ENCODE data around the gene UNK. TPM values are rescaled to one million over a fixed set of nuclear protein-coding genes. Genes with fewer than 3 reads are reported as not detected.

Gene UNK
- total and polyA plus RNA-seq, 2 of the 13 experiments (the other 11 are each of a cell fraction or from before 2014, with no cell fraction given), result 31.6 to 33.0 TPM

- TF ChIP-seq KDM5A (IDR thresholded peaks at IDR 0.05; ENCODE audit: borderline replicate concordance, low read length) (0 out of 2 replicates have a peak, but pooled peaks have one; percentile 39), HNF4G (IDR thresholded peaks at IDR 0.05; ENCODE audit: borderline replicate concordance, low read depth, low read length) (peak; percentile 29; the same call in 1 of the 2 replicates), HNF4G (CRISPR knock-in tag; IDR thresholded peaks at IDR 0.05; ENCODE audit: borderline replicate concordance, low read depth) (peak; percentile 39), CAMTA2 (CRISPR knock-in tag; IDR thresholded peaks at IDR 0.05; ENCODE audit: borderline replicate concordance) (peak; percentile 82; the same call in 1 of the 2 replicates), KLF6 (CRISPR knock-in tag; IDR thresholded peaks at IDR 0.05) (peak; percentile 96), CHD4 (IDR thresholded peaks at IDR 0.05; ENCODE audit: borderline replicate concordance, low read length) (no peak), GATAD1 (CRISPR knock-in tag; IDR thresholded peaks at IDR 0.05) (peak; percentile 92), ATRX (CRISPR knock-in tag; IDR thresholded peaks at IDR 0.05; ENCODE audit: borderline replicate concordance) (peak; percentile 66; the same call in 1 of the 2 replicates), ZNF207 (IDR thresholded peaks at IDR 0.05; ENCODE audit: borderline replicate concordance) (no peak), ZNF274 (CRISPR knock-in tag; IDR thresholded peaks at IDR 0.05) (peak; percentile 81; the same call in 1 of the 2 replicates), FUBP1 (CRISPR knock-in tag; IDR thresholded peaks at IDR 0.05; ENCODE audit: borderline replicate concordance) (no peak), ZSCAN20 (CRISPR knock-in tag; IDR thresholded peaks at IDR 0.05; ENCODE audit: borderline replicate concordance) (peak; percentile 87), CENPT (CRISPR knock-in tag; IDR thresholded peaks at IDR 0.05; ENCODE audit: low read depth) (no peak), ZNF546 (CRISPR knock-in tag; conservative IDR thresholded peaks at IDR 0.05) (peak; percentile 69; the same call in 1 of the 2 replicates), ZNF780A (CRISPR knock-in tag; IDR thresholded peaks at IDR 0.05) (peak; percentile 86; the same call in 1 of the 2 replicates), POGZ (CRISPR knock-in tag; IDR thresholded peaks at IDR 0.05) (peak; percentile 91), PCBP1 (IDR thresholded peaks at IDR 0.05; ENCODE audit: borderline replicate concordance, low read depth, low read length) (0 out of 2 replicates have a peak, but pooled peaks have one; percentile 28)
- TF ChIP-seq, protein P1, sequence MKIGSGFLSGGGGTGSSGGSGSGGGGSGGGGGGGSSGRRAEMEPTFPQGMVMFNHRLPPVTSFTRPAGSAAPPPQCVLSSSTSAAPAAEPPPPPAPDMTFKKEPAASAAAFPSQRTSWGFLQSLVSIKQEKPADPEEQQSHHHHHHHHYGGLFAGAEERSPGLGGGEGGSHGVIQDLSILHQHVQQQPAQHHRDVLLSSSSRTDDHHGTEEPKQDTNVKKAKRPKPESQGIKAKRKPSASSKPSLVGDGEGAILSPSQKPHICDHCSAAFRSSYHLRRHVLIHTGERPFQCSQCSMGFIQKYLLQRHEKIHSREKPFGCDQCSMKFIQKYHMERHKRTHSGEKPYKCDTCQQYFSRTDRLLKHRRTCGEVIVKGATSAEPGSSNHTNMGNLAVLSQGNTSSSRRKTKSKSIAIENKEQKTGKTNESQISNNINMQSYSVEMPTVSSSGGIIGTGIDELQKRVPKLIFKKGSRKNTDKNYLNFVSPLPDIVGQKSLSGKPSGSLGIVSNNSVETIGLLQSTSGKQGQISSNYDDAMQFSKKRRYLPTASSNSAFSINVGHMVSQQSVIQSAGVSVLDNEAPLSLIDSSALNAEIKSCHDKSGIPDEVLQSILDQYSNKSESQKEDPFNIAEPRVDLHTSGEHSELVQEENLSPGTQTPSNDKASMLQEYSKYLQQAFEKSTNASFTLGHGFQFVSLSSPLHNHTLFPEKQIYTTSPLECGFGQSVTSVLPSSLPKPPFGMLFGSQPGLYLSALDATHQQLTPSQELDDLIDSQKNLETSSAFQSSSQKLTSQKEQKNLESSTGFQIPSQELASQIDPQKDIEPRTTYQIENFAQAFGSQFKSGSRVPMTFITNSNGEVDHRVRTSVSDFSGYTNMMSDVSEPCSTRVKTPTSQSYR (CRISPR knock-in tag; IDR thresholded peaks at IDR 0.05; ENCODE audit: borderline replicate concordance), result peak; percentile 56; the same call in 1 of the 2 replicates
- TF ChIP-seq, protein P2, sequence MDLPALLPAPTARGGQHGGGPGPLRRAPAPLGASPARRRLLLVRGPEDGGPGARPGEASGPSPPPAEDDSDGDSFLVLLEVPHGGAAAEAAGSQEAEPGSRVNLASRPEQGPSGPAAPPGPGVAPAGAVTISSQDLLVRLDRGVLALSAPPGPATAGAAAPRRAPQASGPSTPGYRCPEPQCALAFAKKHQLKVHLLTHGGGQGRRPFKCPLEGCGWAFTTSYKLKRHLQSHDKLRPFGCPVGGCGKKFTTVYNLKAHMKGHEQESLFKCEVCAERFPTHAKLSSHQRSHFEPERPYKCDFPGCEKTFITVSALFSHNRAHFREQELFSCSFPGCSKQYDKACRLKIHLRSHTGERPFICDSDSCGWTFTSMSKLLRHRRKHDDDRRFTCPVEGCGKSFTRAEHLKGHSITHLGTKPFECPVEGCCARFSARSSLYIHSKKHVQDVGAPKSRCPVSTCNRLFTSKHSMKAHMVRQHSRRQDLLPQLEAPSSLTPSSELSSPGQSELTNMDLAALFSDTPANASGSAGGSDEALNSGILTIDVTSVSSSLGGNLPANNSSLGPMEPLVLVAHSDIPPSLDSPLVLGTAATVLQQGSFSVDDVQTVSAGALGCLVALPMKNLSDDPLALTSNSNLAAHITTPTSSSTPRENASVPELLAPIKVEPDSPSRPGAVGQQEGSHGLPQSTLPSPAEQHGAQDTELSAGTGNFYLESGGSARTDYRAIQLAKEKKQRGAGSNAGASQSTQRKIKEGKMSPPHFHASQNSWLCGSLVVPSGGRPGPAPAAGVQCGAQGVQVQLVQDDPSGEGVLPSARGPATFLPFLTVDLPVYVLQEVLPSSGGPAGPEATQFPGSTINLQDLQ (CRISPR knock-in tag; IDR thresholded peaks at IDR 0.05), result 0 out of 2 replicates have a peak, but pooled peaks have one; percentile 80
- TF ChIP-seq, protein P3, sequence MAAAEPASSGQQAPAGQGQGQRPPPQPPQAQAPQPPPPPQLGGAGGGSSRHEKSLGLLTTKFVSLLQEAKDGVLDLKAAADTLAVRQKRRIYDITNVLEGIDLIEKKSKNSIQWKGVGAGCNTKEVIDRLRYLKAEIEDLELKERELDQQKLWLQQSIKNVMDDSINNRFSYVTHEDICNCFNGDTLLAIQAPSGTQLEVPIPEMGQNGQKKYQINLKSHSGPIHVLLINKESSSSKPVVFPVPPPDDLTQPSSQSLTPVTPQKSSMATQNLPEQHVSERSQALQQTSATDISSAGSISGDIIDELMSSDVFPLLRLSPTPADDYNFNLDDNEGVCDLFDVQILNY (CRISPR knock-in tag; conservative IDR thresholded peaks at IDR 0.05), result peak; percentile 88
Measured at GRCh38 chr17:75779250-75779986, 5.2 kb upstream of the UNK start (continued).

Data from HepG2 (cell line).